ENCODE measurements around the gene PWP2.

The PWP2 gene

DNA sequence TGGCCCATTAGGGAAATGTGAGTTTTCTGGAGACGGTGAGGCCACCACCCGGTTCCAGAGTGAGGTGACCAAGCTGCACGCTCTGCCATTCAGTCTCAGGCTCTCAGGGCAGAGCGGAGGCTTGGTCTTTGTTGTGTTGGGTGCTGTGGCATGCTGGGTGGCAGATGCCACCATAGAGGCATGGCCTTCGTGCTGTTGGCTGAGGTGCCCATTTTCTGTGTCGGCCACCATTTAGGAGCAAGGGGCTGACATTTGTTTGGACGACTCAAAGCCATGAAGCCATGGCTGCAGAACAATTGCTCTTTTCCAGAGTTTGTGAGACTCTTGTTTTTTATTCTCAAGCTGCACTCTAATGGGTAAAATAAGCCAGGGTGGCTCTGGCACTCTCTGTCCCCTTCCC lies 36.8 kb upstream of the PWP2 start:
- peaks cover 75% of the 10 kb centered on the region for H3K36me3 ChIP-seq (ENCODE audit: control insufficient read depth, low read length)
- H3K79me2 ChIP-seq (ENCODE audit: control insufficient read depth, low read length) = peaks cover 8% of the 10 kb centered on the region; the same call in 1 of the 2 replicates
- H3K4me3 ChIP-seq (ENCODE audit: low read length) = no peak overlapping the region
- peaks cover under 1% of the 10 kb centered on the region; the same call in 1 of the 2 replicates for H3K4me1 ChIP-seq (ENCODE audit: control insufficient read depth, low read length)
- H3K27ac ChIP-seq (ENCODE audit: low read depth, low read length) = no peak overlapping the region
- no peaks in the 10 kb centered on the region for H4K20me1 ChIP-seq (ENCODE audit: control insufficient read depth, insufficient read depth, low read depth, low read length)
- no peaks in the 10 kb centered on the region for H3K27me3 ChIP-seq (ENCODE audit: control insufficient read depth, low read length)
- H3K9me2 ChIP-seq (replicated peaks; ENCODE audit: control insufficient read depth, low read length) = no peaks in the 10 kb centered on the region
- no peak for TF ChIP-seq EZH2phosphoT487 (IDR thresholded peaks at IDR 0.05; ENCODE audit: borderline replicate concordance, low read length)
- TF ChIP-seq, protein P1, sequence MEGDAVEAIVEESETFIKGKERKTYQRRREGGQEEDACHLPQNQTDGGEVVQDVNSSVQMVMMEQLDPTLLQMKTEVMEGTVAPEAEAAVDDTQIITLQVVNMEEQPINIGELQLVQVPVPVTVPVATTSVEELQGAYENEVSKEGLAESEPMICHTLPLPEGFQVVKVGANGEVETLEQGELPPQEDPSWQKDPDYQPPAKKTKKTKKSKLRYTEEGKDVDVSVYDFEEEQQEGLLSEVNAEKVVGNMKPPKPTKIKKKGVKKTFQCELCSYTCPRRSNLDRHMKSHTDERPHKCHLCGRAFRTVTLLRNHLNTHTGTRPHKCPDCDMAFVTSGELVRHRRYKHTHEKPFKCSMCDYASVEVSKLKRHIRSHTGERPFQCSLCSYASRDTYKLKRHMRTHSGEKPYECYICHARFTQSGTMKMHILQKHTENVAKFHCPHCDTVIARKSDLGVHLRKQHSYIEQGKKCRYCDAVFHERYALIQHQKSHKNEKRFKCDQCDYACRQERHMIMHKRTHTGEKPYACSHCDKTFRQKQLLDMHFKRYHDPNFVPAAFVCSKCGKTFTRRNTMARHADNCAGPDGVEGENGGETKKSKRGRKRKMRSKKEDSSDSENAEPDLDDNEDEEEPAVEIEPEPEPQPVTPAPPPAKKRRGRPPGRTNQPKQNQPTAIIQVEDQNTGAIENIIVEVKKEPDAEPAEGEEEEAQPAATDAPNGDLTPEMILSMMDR (IDR thresholded peaks at IDR 0.05; ENCODE audit: low read depth, low read length, poor library complexity, severe bottlenecking) = no peak
- no peaks in the 10 kb centered on the region for H3K9me3 ChIP-seq (ENCODE audit: control insufficient read depth, insufficient read depth, low read length)
- H3F3A ChIP-seq (ENCODE audit: control insufficient read depth, insufficient read depth) = no peaks in the 10 kb centered on the region
- H3K4me2 ChIP-seq (ENCODE audit: low read length) = no peak overlapping the region

DNA sequence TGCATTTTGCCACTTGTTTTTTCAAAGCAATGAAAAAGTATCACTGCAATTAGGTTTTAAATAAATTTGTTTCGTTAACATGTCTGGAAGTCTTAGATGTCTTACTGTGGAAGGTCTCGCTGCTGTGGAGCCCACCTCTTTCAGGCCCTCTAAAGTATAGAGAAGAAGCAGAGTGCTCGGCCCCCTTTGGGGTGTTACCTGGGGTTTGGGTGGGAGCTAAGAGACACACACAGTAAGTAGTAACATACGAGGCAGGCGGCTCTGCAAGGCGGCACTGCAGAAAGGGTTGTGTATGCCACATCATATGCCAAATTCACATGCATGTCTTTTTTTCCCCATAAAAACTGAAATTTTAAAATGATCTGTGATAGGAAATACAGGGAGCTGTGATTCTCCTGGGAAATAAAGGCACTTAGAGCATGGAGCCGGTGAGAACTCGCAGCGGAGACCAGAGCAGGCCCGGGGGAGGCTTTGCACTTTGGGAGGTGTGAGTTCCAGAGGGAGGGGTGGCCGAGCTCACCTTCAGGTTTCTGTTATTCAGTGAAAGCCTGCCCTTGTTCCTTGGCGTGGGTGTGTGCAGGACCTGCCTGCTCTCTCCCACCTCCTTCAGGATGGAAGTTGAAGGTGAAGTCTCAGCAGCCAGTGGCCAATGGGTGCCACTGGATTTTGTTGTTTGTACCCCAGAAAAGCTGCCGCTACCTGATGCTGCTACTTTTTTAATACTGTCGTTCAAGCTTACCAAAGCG lies 35.7 kb upstream of the PWP2 start:
- TF ChIP-seq EZH2phosphoT487 (IDR thresholded peaks at IDR 0.05; ENCODE audit: borderline replicate concordance, low read length) = no peak
- TF ChIP-seq, protein P1 (IDR thresholded peaks at IDR 0.05; ENCODE audit: low read depth, low read length, poor library complexity, severe bottlenecking) = no peak
- Histone ChIP-seq H3K27ac (ENCODE audit: low read depth, low read length) (no peak overlapping the region), H3K4me3 (ENCODE audit: low read length) (no peak overlapping the region), H3K9me2 (replicated peaks; ENCODE audit: control insufficient read depth, low read length) (no peaks in the 10 kb centered on the region), H3K27me3 (ENCODE audit: control insufficient read depth, low read length) (no peaks in the 10 kb centered on the region), H3K4me1 (ENCODE audit: control insufficient read depth, low read length) (no peaks in the 10 kb centered on the region), H4K20me1 (ENCODE audit: control insufficient read depth, insufficient read depth, low read depth, low read length) (no peaks in the 10 kb centered on the region), H3K79me2 (ENCODE audit: control insufficient read depth, low read length) (peaks cover 6% of the 10 kb centered on the region; the same call in 1 of the 2 replicates), H3F3A (ENCODE audit: control insufficient read depth, insufficient read depth) (no peaks in the 10 kb centered on the region), H3K36me3 (ENCODE audit: control insufficient read depth, low read length) (peaks cover 73% of the 10 kb centered on the region), H3K4me2 (ENCODE audit: low read length) (no peak overlapping the region), H3K9me3 (ENCODE audit: control insufficient read depth, insufficient read depth, low read length) (no peaks in the 10 kb centered on the region)

DNA sequence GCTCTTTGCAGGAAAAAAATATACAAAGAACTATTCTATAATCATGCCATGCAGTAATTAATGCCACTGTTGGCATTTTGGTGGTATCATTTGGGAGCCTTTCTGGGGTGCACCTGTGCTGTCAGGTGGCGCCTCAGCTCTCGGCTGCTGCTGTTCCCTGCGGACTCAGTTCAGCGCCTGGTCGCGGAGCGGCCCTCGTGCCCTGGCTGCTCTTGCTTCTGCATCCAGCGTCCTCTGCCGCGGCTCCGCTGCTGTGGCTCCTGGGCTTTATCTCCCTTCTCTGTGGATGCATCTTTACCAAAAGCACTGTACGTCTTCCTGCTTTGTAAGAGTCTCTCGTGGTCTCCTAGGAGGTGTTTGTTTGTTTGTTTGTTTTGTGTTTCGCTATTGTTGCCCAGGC lies 35.1 kb upstream of the PWP2 start:
- Histone ChIP-seq H3K36me3 (ENCODE audit: control insufficient read depth, low read length) (peaks cover 72% of the 10 kb centered on the region), H3K27ac (ENCODE audit: low read depth, low read length) (no peak overlapping the region), H3K9me3 (ENCODE audit: control insufficient read depth, insufficient read depth, low read length) (no peaks in the 10 kb centered on the region), H3K4me1 (ENCODE audit: control insufficient read depth, low read length) (no peaks in the 10 kb centered on the region), H3K27me3 (ENCODE audit: control insufficient read depth, low read length) (no peaks in the 10 kb centered on the region), H3K4me2 (ENCODE audit: low read length) (no peak overlapping the region), H4K20me1 (ENCODE audit: control insufficient read depth, insufficient read depth, low read depth, low read length) (no peaks in the 10 kb centered on the region), H3K4me3 (ENCODE audit: low read length) (no peak overlapping the region), H3K9me2 (replicated peaks; ENCODE audit: control insufficient read depth, low read length) (no peaks in the 10 kb centered on the region), H3K79me2 (ENCODE audit: control insufficient read depth, low read length) (peaks cover 5% of the 10 kb centered on the region; the same call in 1 of the 2 replicates), H3F3A (ENCODE audit: control insufficient read depth, insufficient read depth) (no peaks in the 10 kb centered on the region)
- TF ChIP-seq, protein P1 (IDR thresholded peaks at IDR 0.05; ENCODE audit: low read depth, low read length, poor library complexity, severe bottlenecking) = no peak
- no peak for TF ChIP-seq EZH2phosphoT487 (IDR thresholded peaks at IDR 0.05; ENCODE audit: borderline replicate concordance, low read length)

All from DOHH2 (cell line).